Epithelial cell of esophagus (primary cell): ENCODE data around the gene UFC1.
A peak's percentile ranks its signal among the peaks of the same experiment; 100 is the strongest.

ENCODE experiments used
- DNase-seq: peaks from one replicate; pipeline ENCODE4 v3.0.0; 2010; ENCODE audit warnings: low read depth
- H3K4me3 ChIP-seq: 2 replicates; pipeline ENCODE4 v1.5.1; 2011; ENCODE audit warnings: mild to moderate bottlenecking, low read length, control low read depth
- CTCF ChIP-seq: IDR thresholded peaks from 2 replicates; pipeline ENCODE4 v1.5.1; 2011; ENCODE audit warnings: low read depth, mild to moderate bottlenecking, low read length, control low read depth, inconsistent platforms; ENCODE audit not compliant: insufficient read depth; ENCODE audit errors: missing control alignments

Gene UFC1

DNA sequence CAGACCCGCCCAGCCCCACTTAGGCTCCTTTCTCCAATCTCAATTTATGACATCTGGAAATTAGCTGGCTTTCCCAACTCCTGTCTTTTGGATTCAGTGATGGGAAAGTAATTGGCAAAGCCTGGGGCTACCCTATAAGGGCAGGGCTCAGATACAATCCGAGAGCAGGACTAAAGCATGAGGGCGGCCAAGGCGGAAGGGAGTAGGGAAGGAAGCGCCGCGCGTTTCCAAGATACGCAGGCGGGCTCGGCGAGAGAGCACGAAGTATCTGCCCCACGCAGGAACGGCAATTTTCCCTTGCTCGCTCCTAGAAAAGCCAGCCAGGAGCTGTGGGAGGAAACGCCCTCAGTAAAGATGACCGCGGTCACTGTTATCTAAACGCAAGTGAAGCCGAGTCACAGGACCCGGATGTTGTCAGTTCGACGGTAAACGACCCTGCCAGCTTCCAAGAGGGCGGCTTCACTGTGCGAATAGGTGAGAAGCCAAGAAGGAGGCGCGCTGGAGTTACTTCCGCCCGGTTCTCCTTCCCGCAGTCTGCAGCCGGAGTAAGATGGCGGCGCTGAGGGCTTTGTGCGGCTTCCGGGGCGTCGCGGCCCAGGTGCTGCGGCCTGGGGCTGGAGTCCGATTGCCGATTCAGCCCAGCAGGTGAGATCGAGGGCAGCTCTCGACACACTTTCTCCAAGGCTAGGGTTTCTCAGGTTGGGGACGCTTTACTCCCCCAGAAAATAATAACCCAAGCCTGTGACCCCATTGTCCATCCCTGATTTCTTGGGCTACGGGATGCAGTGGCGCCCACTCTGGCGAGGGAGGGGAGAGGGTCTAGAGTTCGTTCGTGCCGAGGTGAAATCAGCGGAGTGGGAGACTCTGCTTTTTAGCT is 48.3 kb downstream of the UFC1 start, which contains the start of gene NDUFS2:
Gene NDUFS2 (plus strand): TSS at position 532 of the 877 bp plus-strand sequence. CDS start 19 bp downstream, at position 551.
- peak within 1 kb of the TSS; percentile 99 for H3K4me3 ChIP-seq
- peak; percentile 99 for DNase-seq
- no peak for TF ChIP-seq CTCF

GRCh38 chr1:161206411-161207140 is 52.8 kb downstream of the UFC1 start:
- TF ChIP-seq CTCF, result no peak
- DNase-seq, result no peak
- no peak overlapping the region for H3K4me3 ChIP-seq

GRCh38 chr1:161207173-161207572 is 53.4 kb downstream of the UFC1 start:
- no peak for TF ChIP-seq CTCF
- no peak for DNase-seq

More at GRCh38 chr1:161207173-161207572, 53.4 kb downstream of the UFC1 start:
- no peak overlapping the region for H3K4me3 ChIP-seq
